Omental fat pad (tissue), 4 donors: ENCODE measurements around the gene CEACAM5. TPM values are rescaled to one million over a fixed set of nuclear protein-coding genes. Genes with fewer than 3 reads are reported as not detected.

Experiments
- ATAC-seq: fragments of 150-250 bp; one replicate; pipeline ENCODE4 v1.9.1; 2016; ENCODE audit warnings: mild to moderate bottlenecking, moderate library complexity; ENCODE audit not compliant: low FRiP score
- DNase-seq: peaks from one replicate; pipeline ENCODE4 v3.0.0-alpha.2; 2019; ENCODE audit warnings: low spot score
- total RNA-seq, 4 donors: library from RNA; depleted of rRNA; stranded (reverse); fragments of >200 nt; gene quantifications; one replicate each; pipeline ENCODE4 v1.1.0, GENCODE V29; 2016
- TF ChIP-seq, protein P1 (sequence below), 3 donors: fragments of 450-650 bp; IDR thresholded peaks; one replicate each; pipeline ENCODE4 v1.5.1; 2016 to 2017; ENCODE audit warnings: antibody characterized with exemption in 3 of 3, mild to moderate bottlenecking in 3 of 3, moderate library complexity in 2 of 3

CEACAM5 gene
- total RNA-seq, 4 donors from 2014 or later, result not detected

DNA sequence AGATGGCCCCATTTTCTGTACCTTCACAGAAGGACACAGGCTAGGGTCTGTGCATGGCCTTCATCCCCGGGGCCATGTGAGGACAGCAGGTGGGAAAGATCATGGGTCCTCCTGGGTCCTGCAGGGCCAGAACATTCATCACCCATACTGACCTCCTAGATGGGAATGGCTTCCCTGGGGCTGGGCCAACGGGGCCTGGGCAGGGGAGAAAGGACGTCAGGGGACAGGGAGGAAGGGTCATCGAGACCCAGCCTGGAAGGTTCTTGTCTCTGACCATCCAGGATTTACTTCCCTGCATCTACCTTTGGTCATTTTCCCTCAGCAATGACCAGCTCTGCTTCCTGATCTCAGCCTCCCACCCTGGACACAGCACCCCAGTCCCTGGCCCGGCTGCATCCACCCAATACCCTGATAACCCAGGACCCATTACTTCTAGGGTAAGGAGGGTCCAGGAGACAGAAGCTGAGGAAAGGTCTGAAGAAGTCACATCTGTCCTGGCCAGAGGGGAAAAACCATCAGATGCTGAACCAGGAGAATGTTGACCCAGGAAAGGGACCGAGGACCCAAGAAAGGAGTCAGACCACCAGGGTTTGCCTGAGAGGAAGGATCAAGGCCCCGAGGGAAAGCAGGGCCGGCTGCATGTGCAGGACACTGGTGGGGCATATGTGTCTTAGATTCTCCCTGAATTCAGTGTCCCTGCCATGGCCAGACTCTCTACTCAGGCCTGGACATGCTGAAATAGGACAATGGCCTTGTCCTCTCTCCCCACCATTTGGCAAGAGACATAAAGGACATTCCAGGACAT, 13.4 kb upstream of the CEACAM5 start:
- DNase-seq (no peak), ATAC-seq (no peak)
- TF ChIP-seq, protein P1, sequence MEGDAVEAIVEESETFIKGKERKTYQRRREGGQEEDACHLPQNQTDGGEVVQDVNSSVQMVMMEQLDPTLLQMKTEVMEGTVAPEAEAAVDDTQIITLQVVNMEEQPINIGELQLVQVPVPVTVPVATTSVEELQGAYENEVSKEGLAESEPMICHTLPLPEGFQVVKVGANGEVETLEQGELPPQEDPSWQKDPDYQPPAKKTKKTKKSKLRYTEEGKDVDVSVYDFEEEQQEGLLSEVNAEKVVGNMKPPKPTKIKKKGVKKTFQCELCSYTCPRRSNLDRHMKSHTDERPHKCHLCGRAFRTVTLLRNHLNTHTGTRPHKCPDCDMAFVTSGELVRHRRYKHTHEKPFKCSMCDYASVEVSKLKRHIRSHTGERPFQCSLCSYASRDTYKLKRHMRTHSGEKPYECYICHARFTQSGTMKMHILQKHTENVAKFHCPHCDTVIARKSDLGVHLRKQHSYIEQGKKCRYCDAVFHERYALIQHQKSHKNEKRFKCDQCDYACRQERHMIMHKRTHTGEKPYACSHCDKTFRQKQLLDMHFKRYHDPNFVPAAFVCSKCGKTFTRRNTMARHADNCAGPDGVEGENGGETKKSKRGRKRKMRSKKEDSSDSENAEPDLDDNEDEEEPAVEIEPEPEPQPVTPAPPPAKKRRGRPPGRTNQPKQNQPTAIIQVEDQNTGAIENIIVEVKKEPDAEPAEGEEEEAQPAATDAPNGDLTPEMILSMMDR (IDR thresholded peaks at IDR 0.05), result no peak

DNA sequence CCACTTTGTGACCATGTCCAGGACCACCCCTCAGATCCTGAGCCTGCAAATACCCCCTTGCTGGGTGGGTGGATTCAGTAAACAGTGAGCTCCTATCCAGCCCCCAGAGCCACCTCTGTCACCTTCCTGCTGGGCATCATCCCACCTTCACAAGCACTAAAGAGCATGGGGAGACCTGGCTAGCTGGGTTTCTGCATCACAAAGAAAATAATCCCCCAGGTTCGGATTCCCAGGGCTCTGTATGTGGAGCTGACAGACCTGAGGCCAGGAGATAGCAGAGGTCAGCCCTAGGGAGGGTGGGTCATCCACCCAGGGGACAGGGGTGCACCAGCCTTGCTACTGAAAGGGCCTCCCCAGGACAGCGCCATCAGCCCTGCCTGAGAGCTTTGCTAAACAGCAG, 12.7 kb upstream of the CEACAM5 start:
- TF ChIP-seq, protein P1 (IDR thresholded peaks at IDR 0.05), result no peak
- no peak for DNase-seq
- no peak for ATAC-seq

DNA sequence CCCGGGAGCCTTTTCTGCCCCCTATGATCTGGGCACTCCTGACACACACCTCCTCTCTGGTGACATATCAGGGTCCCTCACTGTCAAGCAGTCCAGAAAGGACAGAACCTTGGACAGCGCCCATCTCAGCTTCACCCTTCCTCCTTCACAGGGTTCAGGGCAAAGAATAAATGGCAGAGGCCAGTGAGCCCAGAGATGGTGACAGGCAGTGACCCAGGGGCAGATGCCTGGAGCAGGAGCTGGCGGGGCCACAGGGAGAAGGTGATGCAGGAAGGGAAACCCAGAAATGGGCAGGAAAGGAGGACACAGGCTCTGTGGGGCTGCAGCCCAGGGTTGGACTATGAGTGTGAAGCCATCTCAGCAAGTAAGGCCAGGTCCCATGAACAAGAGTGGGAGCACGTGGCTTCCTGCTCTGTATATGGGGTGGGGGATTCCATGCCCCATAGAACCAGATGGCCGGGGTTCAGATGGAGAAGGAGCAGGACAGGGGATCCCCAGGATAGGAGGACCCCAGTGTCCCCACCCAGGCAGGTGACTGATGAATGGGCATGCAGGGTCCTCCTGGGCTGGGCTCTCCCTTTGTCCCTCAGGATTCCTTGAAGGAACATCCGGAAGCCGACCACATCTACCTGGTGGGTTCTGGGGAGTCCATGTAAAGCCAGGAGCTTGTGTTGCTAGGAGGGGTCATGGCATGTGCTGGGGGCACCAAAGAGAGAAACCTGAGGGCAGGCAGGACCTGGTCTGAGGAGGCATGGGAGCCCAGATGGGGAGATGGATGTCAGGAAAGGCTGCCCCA, 11.8 kb upstream of the CEACAM5 start:
- TF ChIP-seq, protein P1 (IDR thresholded peaks at IDR 0.05), result no peak
- ATAC-seq, result no peak
- no peak for DNase-seq

DNA sequence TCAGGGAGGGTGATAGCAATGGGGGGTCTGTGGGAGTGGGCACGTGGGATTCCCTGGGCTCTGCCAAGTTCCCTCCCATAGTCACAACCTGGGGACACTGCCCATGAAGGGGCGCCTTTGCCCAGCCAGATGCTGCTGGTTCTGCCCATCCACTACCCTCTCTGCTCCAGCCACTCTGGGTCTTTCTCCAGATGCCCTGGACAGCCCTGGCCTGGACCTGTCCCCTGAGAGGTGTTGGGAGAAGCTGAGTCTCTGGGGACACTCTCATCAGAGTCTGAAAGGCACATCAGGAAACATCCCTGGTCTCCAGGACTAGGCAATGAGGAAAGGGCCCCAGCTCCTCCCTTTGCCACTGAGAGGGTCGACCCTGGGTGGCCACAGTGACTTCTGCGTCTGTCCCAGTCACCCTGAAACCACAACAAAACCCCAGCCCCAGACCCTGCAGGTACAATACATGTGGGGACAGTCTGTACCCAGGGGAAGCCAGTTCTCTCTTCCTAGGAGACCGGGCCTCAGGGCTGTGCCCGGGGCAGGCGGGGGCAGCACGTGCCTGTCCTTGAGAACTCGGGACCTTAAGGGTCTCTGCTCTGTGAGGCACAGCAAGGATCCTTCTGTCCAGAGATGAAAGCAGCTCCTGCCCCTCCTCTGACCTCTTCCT, 11.1 kb upstream of the CEACAM5 start:
- TF ChIP-seq, protein P1 (IDR thresholded peaks at IDR 0.05), result no peak
- DNase-seq (no peak), ATAC-seq (no peak)

DNA sequence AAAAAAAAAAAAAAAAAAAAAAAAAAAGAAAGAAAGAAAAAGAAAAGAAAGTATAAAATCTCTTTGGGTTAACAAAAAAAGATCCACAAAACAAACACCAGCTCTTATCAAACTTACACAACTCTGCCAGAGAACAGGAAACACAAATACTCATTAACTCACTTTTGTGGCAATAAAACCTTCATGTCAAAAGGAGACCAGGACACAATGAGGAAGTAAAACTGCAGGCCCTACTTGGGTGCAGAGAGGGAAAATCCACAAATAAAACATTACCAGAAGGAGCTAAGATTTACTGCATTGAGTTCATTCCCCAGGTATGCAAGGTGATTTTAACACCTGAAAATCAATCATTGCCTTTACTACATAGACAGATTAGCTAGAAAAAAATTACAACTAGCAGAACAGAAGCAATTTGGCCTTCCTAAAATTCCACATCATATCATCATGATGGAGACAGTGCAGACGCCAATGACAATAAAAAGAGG, 9.6 kb upstream of the CEACAM5 start:
- ATAC-seq (no peak), DNase-seq (no peak)
- TF ChIP-seq, protein P1 (IDR thresholded peaks at IDR 0.05), result no peak

DNA sequence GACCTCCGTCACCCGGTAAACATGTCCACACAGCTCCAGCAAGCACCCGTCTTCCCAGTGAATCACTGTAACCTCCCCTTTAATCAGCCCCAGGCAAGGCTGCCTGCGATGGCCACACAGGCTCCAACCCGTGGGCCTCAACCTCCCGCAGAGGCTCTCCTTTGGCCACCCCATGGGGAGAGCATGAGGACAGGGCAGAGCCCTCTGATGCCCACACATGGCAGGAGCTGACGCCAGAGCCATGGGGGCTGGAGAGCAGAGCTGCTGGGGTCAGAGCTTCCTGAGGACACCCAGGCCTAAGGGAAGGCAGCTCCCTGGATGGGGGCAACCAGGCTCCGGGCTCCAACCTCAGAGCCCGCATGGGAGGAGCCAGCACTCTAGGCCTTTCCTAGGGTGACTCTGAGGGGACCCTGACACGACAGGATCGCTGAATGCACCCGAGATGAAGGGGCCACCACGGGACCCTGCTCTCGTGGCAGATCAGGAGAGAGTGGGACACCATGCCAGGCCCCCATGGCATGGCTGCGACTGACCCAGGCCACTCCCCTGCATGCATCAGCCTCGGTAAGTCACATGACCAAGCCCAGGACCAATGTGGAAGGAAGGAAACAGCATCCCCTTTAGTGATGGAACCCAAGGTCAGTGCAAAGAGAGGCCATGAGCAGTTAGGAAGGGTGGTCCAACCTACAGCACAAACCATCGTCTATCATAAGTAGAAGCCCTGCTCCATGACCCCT, 9.0 kb upstream of the CEACAM5 start:
- DNase-seq, result no peak
- no peak for ATAC-seq
- TF ChIP-seq, protein P1 (IDR thresholded peaks at IDR 0.05), result no peak
